ENCODE measurements around the gene SDCBP2.

DNA sequence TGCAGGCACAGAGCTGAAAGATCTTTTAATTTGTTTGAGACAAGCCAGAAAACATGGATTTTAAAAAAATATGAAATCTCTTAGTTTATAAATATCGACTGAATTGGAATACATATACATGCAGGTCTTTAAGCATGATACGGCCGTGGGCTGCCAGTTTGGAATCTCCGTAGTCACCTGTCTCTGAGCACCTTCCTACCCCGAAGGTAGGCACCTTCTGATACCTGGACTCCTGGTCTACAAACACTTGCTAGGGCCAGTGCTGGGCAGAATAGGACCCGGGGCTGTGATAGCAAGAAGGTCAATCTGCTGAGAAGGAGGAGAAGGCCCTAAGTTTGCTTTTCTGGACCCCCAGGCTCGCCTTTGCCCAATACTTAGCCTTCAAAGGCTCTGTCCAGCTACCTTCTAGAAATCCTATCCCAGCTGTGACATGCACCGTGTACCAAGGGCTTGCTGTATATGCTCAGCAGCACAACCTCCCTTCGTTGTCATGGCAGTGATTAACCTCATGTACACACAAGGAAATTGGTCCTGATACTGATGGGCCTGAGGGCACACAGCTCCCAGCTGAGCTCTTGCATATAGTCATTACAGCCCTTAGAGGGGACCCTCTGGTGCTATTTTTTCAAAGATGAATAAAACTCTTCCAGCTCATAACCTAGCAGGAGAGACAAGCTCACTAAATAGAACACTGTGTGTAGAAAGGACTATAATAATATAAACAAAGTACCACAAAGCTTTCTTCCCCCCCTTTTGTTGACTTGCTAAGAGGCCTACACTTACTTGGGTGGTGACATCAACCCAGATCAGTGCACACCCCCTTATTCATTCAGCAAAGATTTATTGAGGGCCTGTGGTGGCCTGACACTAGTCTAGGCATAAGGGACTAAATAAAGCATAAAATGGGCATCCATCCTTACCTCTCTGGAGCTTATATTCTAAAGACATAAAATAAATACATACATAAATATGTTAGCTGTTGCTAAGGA is 45.1 kb downstream of the SDCBP2 start:
- TF ChIP-seq CTCF (IDR thresholded peaks at IDR 0.05) (no peak), EZH2phosphoT487 (IDR thresholded peaks at IDR 0.05) (no peak), EZH2 (IDR thresholded peaks at IDR 0.05) (no peak)

Measured in neural progenitor cell (in vitro differentiated cells).